Thyroid gland (tissue), 4 donors: ENCODE data around the gene FAM209A.

Source experiments
- CTCF ChIP-seq, 6 experiments: fragments of 200-600 bp in 3 of 6; fragments of 450-650 bp in 3 of 6; sonication (generic) in 3 of 6; IDR thresholded peaks; one replicate each; pipeline ENCODE4 v1.5.1; 2016 to 2019; ENCODE audit warnings: antibody characterized with exemption in 6 of 6, mild to moderate bottlenecking in 2 of 6, inconsistent platforms in 1 of 6, moderate library complexity in 1 of 6
- POLR2A ChIP-seq, 2 donors: fragments of 450-650 bp; IDR thresholded peaks; one replicate each; pipeline ENCODE4 v1.6.1; 2017; ENCODE audit warnings: antibody characterized with exemption in 2 of 2, mild to moderate bottlenecking in 2 of 2, moderate library complexity in 1 of 2

GRCh38 chr20:56516631-56517030 is 7.9 kb upstream of the FAM209A start:
- no peak for TF ChIP-seq CTCF (IDR thresholded peaks at IDR 0.05)
- no peak for TF ChIP-seq POLR2A (IDR thresholded peaks at IDR 0.05)
